GM19238 (cell line): ENCODE results near the gene B4GALT5.

Experiments used
- DNase-seq: peaks from one replicate; pipeline ENCODE4 v3.0.0; 2011; ENCODE audit warnings: low spot score; ENCODE audit not compliant: insufficient read length

The B4GALT5 gene

GRCh38 chr20:49657118-49657901 lies 56.4 kb downstream of the B4GALT5 start:
- no peak for DNase-seq

- no peak for DNase-seq
Measured at GRCh38 chr20:49656304-49656703, 57.4 kb downstream of the B4GALT5 start.

GRCh38 chr20:49653925-49654434 lies 59.7 kb downstream of the B4GALT5 start:
- DNase-seq = no peak

GRCh38 chr20:49649672-49650071 lies 64.0 kb downstream of the B4GALT5 start:
- DNase-seq = no peak

GRCh38 chr20:49647550-49647949 lies 66.1 kb downstream of the B4GALT5 start:
- DNase-seq = no peak

- DNase-seq = no peak
Measured at GRCh38 chr20:49646528-49646927, 67.2 kb downstream of the B4GALT5 start.

GRCh38 chr20:49646126-49646525 lies 67.6 kb downstream of the B4GALT5 start:
- no peak for DNase-seq

GRCh38 chr20:49644980-49645565 lies 68.6 kb downstream of the B4GALT5 start:
- no peak for DNase-seq

GRCh38 chr20:49642816-49643215 lies 70.9 kb downstream of the B4GALT5 start:
- no peak for DNase-seq

GRCh38 chr20:49641683-49642656 lies 71.7 kb downstream of the B4GALT5 start:
- no peak for DNase-seq

- no peak for DNase-seq
Measured at GRCh38 chr20:49637046-49637637, 76.5 kb downstream of the B4GALT5 start.

GRCh38 chr20:49636447-49636846 lies 77.2 kb downstream of the B4GALT5 start:
- no peak for DNase-seq

- DNase-seq = no peak
Measured at GRCh38 chr20:49635866-49636265, 77.8 kb downstream of the B4GALT5 start.

GRCh38 chr20:49635166-49635565 lies 78.5 kb downstream of the B4GALT5 start:
- DNase-seq = no peak

GRCh38 chr20:49634116-49634515 lies 79.6 kb downstream of the B4GALT5 start:
- DNase-seq = no peak

GRCh38 chr20:49633643-49634042 lies 80.0 kb downstream of the B4GALT5 start:
- DNase-seq = no peak

GRCh38 chr20:49633023-49633422 lies 80.7 kb downstream of the B4GALT5 start:
- no peak for DNase-seq

- DNase-seq = no peak
Measured at GRCh38 chr20:49631856-49632418, 81.7 kb downstream of the B4GALT5 start.

GRCh38 chr20:49631061-49631716 lies 82.5 kb downstream of the B4GALT5 start:
- no peak for DNase-seq

- DNase-seq = peak; percentile 35
Measured at GRCh38 chr20:49630396-49630951, 83.2 kb downstream of the B4GALT5 start.
